Stimulated activated CD8-positive, alpha-beta memory T cell treated with anti-CD3 and anti-CD28 coated beads, Interleukin-2, amount 100 ng/mL, for 1 hour (primary cell): ENCODE measurements around the gene DPP6.
"Not testable (repeated sequence)": the region's sequence is repeated elsewhere in the genome, so short reads cannot be mapped to it uniquely, and the experiment has no call there.

Experiments
- DNase-seq, 2 donors: peaks; one replicate each; pipeline ENCODE4 v3.0.0-alpha.2; 2020; ENCODE audit warnings: low read depth in 2 of 2

The DPP6 gene

GRCh38 chr7:154928136-154929005, 876.2 kb downstream of the DPP6 start:
- DNase-seq: peak in 1 of 2 donors; percentile 2

GRCh38 chr7:154929006-154929726, 877.0 kb downstream of the DPP6 start:
- DNase-seq: no peak

DNA sequence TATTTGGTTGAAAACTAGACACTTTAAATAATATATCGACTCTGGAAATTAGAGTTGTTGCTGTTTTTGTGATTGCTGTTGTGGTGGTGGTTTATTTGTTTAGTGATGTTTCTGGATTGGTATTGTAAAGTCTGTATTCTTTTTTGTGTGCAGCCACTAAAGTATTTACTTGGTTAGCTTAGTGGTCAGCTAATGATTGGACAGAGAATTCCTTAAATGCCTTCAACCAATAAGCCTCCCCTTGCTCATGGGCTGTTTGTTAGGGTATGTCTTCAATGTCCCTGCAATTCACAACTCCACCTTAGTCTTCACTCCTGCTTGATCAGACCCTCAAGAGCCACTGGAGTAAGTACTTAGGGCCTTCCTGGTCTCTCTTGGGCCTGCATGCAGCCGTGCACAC, 879.7 kb downstream of the DPP6 start:
- no peak for DNase-seq

DNA sequence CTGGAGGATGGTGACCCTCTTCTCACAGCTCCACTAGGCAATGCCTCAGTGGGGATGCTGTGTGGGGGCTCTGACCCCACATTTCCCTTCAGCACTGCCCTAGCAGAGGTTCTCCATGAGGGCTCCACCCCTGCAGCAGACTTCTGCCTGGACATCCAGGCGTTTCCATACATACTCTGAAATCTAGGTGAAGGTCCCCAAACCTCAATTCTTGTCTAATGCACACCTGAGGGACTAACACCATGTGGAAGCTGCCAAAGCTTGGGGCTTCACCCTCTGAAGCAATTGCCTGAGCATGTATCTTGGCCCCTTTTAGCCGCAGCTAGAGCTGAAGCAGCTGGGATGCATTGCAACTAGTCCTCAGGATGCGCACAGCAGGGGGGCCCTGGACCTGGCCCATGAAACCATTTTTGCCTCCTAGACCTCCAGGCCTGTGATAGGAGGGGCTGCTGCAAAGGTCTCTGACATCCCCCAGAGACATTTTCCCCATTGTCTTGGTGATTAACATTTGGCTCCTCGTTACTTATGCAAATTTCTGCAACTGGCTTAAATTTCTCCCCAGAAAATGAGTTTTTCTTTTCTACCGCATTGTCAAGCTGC, 882.3 kb downstream of the DPP6 start:
- DNase-seq: not testable (repeated sequence)

DNA sequence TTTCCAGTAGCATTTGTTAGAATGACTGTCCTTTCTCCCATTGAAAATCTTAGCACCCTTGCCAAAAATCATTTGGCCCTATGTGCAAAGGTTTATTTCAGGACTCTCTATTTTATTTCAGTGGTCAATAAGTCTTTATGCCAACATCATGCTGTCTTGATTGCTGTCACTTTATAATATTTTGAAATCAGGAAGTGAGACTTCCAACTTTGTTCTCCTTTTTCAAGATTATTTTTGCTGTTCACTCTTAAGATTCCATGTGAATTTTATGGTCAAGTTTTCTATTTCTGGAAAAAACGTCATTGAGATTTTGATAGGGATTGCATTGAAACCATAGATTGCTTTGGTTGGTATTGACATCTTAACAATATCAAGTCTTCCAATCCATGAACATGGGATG, 885.6 kb downstream of the DPP6 start:
- DNase-seq: no peak

GRCh38 chr7:154942691-154943090, 890.5 kb downstream of the DPP6 start:
- no peak for DNase-seq
